ENCODE measurements around the gene DRD4.

DNA sequence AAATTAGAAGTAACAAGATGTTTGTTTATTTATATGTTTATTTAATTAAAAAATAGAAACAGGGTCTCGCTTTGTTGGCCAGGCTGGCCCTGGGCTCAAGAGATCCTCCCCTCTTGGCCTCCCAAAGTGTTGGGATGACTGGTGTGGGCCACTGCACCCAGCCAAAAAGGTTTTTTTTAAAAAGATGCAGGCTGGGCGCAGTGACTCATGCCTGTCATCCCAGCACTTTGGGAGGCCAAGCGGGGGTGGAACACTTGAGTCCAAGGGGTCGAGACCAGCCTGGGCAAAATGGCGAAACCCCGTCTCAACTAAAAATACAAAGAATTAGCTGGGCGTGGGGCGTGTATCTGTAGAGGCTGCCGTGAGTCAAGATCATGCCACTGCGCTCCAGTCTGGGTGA is 13.4 kb downstream of the DRD4 start:
- TF ChIP-seq CBX8 (IDR thresholded peaks at IDR 0.05; ENCODE audit: borderline replicate concordance, extremely low read depth, low read depth, low read length, poor library complexity, severe bottlenecking): no peak
- no peak for TF ChIP-seq CEBPB (tag; IDR thresholded peaks at IDR 0.05)
- no peak for TF ChIP-seq ZNF274 (IDR thresholded peaks at IDR 0.05; ENCODE audit: borderline replicate concordance, low read depth, low read length)
- no peak for TF ChIP-seq ZNF174 (CRISPR knock-in tag; IDR thresholded peaks at IDR 0.05)
- TF ChIP-seq, protein P1, sequence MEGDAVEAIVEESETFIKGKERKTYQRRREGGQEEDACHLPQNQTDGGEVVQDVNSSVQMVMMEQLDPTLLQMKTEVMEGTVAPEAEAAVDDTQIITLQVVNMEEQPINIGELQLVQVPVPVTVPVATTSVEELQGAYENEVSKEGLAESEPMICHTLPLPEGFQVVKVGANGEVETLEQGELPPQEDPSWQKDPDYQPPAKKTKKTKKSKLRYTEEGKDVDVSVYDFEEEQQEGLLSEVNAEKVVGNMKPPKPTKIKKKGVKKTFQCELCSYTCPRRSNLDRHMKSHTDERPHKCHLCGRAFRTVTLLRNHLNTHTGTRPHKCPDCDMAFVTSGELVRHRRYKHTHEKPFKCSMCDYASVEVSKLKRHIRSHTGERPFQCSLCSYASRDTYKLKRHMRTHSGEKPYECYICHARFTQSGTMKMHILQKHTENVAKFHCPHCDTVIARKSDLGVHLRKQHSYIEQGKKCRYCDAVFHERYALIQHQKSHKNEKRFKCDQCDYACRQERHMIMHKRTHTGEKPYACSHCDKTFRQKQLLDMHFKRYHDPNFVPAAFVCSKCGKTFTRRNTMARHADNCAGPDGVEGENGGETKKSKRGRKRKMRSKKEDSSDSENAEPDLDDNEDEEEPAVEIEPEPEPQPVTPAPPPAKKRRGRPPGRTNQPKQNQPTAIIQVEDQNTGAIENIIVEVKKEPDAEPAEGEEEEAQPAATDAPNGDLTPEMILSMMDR (IDR thresholded peaks at IDR 0.05 in 2 of 3, conservative IDR thresholded peaks at IDR 0.05 in 1 of 3; ENCODE audit: insufficient read depth in 2 of 3, low read depth in 1 of 3, low read length in 3 of 3): no peak
- no peak for TF ChIP-seq EP300 (IDR thresholded peaks at IDR 0.05; ENCODE audit: low read length)
- TF ChIP-seq NR3C1 (CRISPR knock-in tag; IDR thresholded peaks at IDR 0.05): no peak
- no peak for TF ChIP-seq NFYB (IDR thresholded peaks at IDR 0.05; ENCODE audit: extremely low read depth, insufficient read length)
- no peak for TF ChIP-seq HDAC2 (IDR thresholded peaks at IDR 0.05)
- TF ChIP-seq ZNF507 (tag; conservative IDR thresholded peaks at IDR 0.05): no peak
